Esophagus muscularis mucosa (tissue), 4 donors: ENCODE measurements around the gene MAD2L2.

Source experiments
- CTCF ChIP-seq, 3 experiments: fragments of 200-600 bp in 2 of 3; fragments of 450-650 bp in 1 of 3; sonication (generic) in 2 of 3; IDR thresholded peaks; one replicate each; pipeline ENCODE4 v1.5.1; 2017 to 2019; ENCODE audit warnings: antibody characterized with exemption in 3 of 3, mild to moderate bottlenecking in 2 of 3, moderate library complexity in 1 of 3
- EP300 ChIP-seq: sonication (generic); formaldehyde crosslinking; IDR thresholded peaks from one replicate; pipeline ENCODE4 v1.6.1; 2017; ENCODE audit warnings: antibody characterized with exemption
- POLR2A ChIP-seq: fragments of 450-650 bp; IDR thresholded peaks from one replicate; pipeline ENCODE4 v1.6.1; 2017; ENCODE audit warnings: antibody characterized with exemption, moderate library complexity, mild to moderate bottlenecking, low read depth

- no peak for TF ChIP-seq EP300
- TF ChIP-seq CTCF (IDR thresholded peaks at IDR 0.05), result no peak
- no peak for TF ChIP-seq POLR2A
Measured at GRCh38 chr1:11675325-11675724, 5.6 kb downstream of the MAD2L2 start.
